A673 (cell line): ENCODE results near the gene SLC22A15. TPM values are rescaled to one million over a fixed set of nuclear protein-coding genes. Genes with fewer than 3 reads are reported as not detected.

Experiments
- BruUV-seq: library from RNA; stranded (reverse); fragments of 400-500 nt; replicated peaks from 2 replicates; lab custom pipeline; 2021; lab: Mats Ljungman, UMichigan
- CTCF ChIA-PET: fragments of 300-600 bp; sonication (Branson Sonifier 250); formaldehyde crosslinking; loops from one replicate; lab custom pipeline; 2022; ENCODE audit warnings: antibody characterized with exemption; lab: Charles Lee
- POLR2A ChIA-PET: fragments of 300-600 bp; sonication (Branson Sonifier 250); formaldehyde crosslinking; loops from one replicate; lab custom pipeline; 2022; ENCODE audit warnings: antibody characterized with exemption; ENCODE audit not compliant: low non-redundant PET; lab: Charles Lee
- DNase-seq: peaks from one replicate; pipeline ENCODE4 v3.0.0-alpha.2; 2015; ENCODE audit warnings: low spot score
- H3K27ac ChIP-seq: fragments of 200-600 bp; sonication (generic); 2 replicates; pipeline ENCODE4 v1.5.1; 2016; ENCODE audit warnings: mixed run types, low read depth, mild to moderate bottlenecking, mixed read lengths, antibody characterized with exemption, low read length; ENCODE audit not compliant: poor library complexity, severe bottlenecking
- H3K27me3 ChIP-seq: fragments of 200-600 bp; sonication (generic); replicated peaks from 2 replicates; pipeline ENCODE4 v1.6.1; 2017; ENCODE audit warnings: mixed run types, low read depth, mild to moderate bottlenecking, mixed read lengths, antibody characterized with exemption, low read length; ENCODE audit not compliant: insufficient read depth, poor library complexity
- H3K36me3 ChIP-seq: fragments of 200-600 bp; sonication (generic); 2 replicates; pipeline ENCODE4 v1.6.1; 2016; ENCODE audit warnings: mixed run types, mild to moderate bottlenecking, mixed read lengths, antibody characterized with exemption, low read length; ENCODE audit not compliant: insufficient read depth, poor library complexity, severe bottlenecking
- H3K4me1 ChIP-seq: fragments of 200-600 bp; sonication (generic); 2 replicates; pipeline ENCODE4 v1.6.1; 2017; ENCODE audit warnings: mixed run types, mild to moderate bottlenecking, mixed read lengths, antibody characterized with exemption, low read length; ENCODE audit not compliant: insufficient read depth, poor library complexity, severe bottlenecking
- H3K4me3 ChIP-seq: fragments of 200-600 bp; sonication (generic); 2 replicates; pipeline ENCODE4 v1.5.1; 2016; ENCODE audit warnings: low read depth, mixed run types, mild to moderate bottlenecking, mixed read lengths, low read length; ENCODE audit not compliant: poor library complexity, severe bottlenecking
- H3K9me3 ChIP-seq: fragments of 200-600 bp; sonication (generic); 2 replicates; pipeline ENCODE4 v1.6.1; 2016; ENCODE audit warnings: mixed run types, low read depth, mild to moderate bottlenecking, mixed read lengths, antibody characterized with exemption, low read length; ENCODE audit not compliant: poor library complexity, severe bottlenecking
- EZH2 ChIP-seq: fragments of 200-600 bp; sonication (generic); IDR thresholded peaks from 2 replicates; pipeline ENCODE4 v1.6.1; 2017; ENCODE audit warnings: borderline replicate concordance, low read depth, mild to moderate bottlenecking, mixed read lengths, antibody characterized with exemption, low read length; ENCODE audit not compliant: poor library complexity, severe bottlenecking
- intact Hi-C: fragments of 100-400 bp; cut with micrococcal nuclease; formaldehyde crosslinking; loops from one replicate; pipeline ENCODE4 v1.10.0; 2022; ENCODE audit not compliant: unreplicated experiment
- total RNA-seq: library from RNA; stranded (reverse); gene quantifications from 2 replicates; pipeline ENCODE4 v1.2.3, GENCODE V29; 2021
- TF ChIP-seq, protein P1 (sequence below): fragments of 300-800, 200-600 bp; sonication (generic); conservative IDR thresholded peaks from 2 replicates; pipeline ENCODE4 v1.5.1; 2017; ENCODE audit warnings: low read depth, mild to moderate bottlenecking, antibody characterized with exemption, low read length, moderate library complexity, mixed read lengths

Gene SLC22A15
- total RNA-seq, 1 experiment from 2014 or later = 0.39 TPM

DNA sequence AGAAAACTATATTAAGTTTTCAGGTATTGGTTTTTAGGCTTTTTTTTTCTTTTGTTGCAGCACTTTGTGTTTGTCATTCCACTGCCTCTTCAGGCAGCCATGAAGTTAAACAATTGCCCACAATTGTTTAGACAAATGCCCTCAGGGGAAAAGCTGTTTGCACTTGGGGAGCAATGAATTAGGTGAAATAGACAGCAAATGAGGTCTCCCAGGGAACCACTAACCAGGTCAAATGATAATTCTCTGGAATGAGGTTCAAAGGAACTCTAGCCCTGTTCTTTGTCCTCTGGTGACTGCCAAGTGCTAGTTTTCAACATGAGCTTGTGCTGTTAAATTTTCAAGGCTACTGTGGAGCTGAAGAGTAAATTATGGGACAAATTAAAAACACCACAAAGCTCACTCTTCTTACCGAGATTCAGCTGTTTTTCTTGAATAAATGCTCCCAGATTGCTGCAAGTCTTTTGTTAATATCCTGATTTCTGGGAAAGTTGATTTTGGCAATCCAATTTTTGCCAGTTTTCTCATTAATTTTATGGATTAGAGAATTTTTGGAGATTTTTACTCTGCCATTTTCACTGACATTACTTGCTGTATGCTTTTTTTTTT is 119.8 kb downstream of the SLC22A15 start:
- Histone ChIP-seq H3K4me3 (no peak overlapping the region), H3K36me3 (no peaks in the 10 kb centered on the region), H3K27me3 (no peaks in the 10 kb centered on the region), H3K27ac (no peak overlapping the region), H3K4me1 (no peaks in the 10 kb centered on the region), H3K9me3 (peaks cover 25% of the 10 kb centered on the region)
- ChIA-PET CTCF (no interaction called here), POLR2A (no interaction called here)
- intact Hi-C loops = no loop called here
- DNase-seq = no peak
- TF ChIP-seq, protein P1, sequence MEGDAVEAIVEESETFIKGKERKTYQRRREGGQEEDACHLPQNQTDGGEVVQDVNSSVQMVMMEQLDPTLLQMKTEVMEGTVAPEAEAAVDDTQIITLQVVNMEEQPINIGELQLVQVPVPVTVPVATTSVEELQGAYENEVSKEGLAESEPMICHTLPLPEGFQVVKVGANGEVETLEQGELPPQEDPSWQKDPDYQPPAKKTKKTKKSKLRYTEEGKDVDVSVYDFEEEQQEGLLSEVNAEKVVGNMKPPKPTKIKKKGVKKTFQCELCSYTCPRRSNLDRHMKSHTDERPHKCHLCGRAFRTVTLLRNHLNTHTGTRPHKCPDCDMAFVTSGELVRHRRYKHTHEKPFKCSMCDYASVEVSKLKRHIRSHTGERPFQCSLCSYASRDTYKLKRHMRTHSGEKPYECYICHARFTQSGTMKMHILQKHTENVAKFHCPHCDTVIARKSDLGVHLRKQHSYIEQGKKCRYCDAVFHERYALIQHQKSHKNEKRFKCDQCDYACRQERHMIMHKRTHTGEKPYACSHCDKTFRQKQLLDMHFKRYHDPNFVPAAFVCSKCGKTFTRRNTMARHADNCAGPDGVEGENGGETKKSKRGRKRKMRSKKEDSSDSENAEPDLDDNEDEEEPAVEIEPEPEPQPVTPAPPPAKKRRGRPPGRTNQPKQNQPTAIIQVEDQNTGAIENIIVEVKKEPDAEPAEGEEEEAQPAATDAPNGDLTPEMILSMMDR = no peak
- no peak for TF ChIP-seq EZH2
- no TSS peak for BruUV-seq

DNA sequence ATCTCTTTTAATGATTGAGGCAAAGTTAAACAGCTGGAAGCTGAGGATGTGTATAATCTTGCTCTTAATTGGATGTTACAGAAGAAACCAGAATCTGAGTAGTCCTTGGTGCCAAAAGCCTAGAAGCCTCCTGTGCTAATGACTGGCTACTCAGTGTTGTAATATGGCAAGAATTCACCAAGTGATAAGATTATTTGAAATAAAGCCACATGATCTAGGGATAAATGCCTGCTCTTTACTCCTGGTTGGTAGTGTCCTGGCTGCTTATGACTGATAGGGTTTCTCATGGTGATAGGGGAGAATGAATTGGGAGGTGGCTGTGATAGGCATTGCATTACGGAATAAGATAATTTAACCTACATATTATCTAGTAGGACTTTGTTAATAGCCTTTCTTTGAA is 121.3 kb downstream of the SLC22A15 start:
- intact Hi-C loops = no loop called here
- CTCF ChIA-PET = no interaction called here
- POLR2A ChIA-PET = no interaction called here
- H3K27ac ChIP-seq = no peak overlapping the region
- H3K9me3 ChIP-seq = peaks cover 22% of the 10 kb centered on the region
- no peak for DNase-seq
- BruUV-seq = no TSS peak
- H3K4me1 ChIP-seq = no peaks in the 10 kb centered on the region
- H3K4me3 ChIP-seq = no peak overlapping the region
- H3K36me3 ChIP-seq = no peaks in the 10 kb centered on the region
- TF ChIP-seq, protein P1 = no peak
- no peak for TF ChIP-seq EZH2
- no peaks in the 10 kb centered on the region for H3K27me3 ChIP-seq

DNA sequence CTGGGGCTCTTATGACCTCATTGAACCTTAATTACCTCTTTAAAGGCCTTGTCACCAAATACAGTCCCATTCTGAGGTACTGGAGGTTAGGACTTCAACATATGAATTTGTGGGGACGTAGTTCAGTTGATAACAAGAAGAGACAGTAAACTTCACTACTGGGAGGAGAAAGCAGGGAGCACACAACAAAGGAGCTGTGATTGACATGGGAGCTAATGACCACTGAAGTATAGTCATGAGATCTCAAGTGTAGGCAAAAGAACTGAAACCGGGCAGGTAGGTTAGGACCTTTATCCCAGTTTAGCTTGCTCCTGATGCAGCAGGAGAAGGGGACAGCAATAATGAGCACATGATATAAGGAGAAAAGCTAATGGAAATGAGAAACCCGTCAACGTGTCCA is 123.1 kb downstream of the SLC22A15 start:
- TF ChIP-seq, protein P1 = no peak
- TF ChIP-seq EZH2 = no peak
- no TSS peak for BruUV-seq

More for the DNA sequence above, 123.1 kb downstream of the SLC22A15 start:
- no peaks in the 10 kb centered on the region for H3K27me3 ChIP-seq
- no peak for DNase-seq
- intact Hi-C loops = no loop called here
- no peaks in the 10 kb centered on the region for H3K4me1 ChIP-seq
- ChIA-PET POLR2A (no interaction called here), CTCF (no interaction called here)
- H3K4me3 ChIP-seq = no peak overlapping the region
- H3K9me3 ChIP-seq = peaks cover 19% of the 10 kb centered on the region
- H3K36me3 ChIP-seq = no peaks in the 10 kb centered on the region
- no peak overlapping the region for H3K27ac ChIP-seq
